HepG2 (cell line): Measurements from ENCODE around the gene RBBP9. TPM values are rescaled to one million over a fixed set of nuclear protein-coding genes. Genes with fewer than 3 reads are reported as not detected.

Experiments used
- ARNT2 ChIP-seq: sonication (generic); formaldehyde crosslinking; IDR thresholded peaks from 2 replicates; pipeline ENCODE4 v1.8.0; 2022; ENCODE audit warnings: mild to moderate bottlenecking, low read depth, missing genetic modification reagents, moderate library complexity
- CENPT ChIP-seq: sonication (generic); formaldehyde crosslinking; IDR thresholded peaks from 2 replicates; pipeline ENCODE4 v1.8.0; 2022; ENCODE audit warnings: low read depth, mild to moderate bottlenecking, moderate library complexity, missing genetic modification reagents
- DR1 ChIP-seq: sonication (generic); formaldehyde crosslinking; IDR thresholded peaks from 2 replicates; pipeline ENCODE4 v1.8.0; 2021; ENCODE audit warnings: mild to moderate bottlenecking, missing genetic modification reagents, inconsistent platforms
- FIP1L1 ChIP-seq: fragments of 200-400 bp; formaldehyde crosslinking; IDR thresholded peaks from 2 replicates; pipeline ENCODE4 v1.6.1; 2018; ENCODE audit warnings: low read depth, mild to moderate bottlenecking, low read length, moderate library complexity, borderline replicate concordance; ENCODE audit not compliant: insufficient read depth
- JDP2 ChIP-seq: sonication (generic); formaldehyde crosslinking; IDR thresholded peaks from 2 replicates; pipeline ENCODE4 v1.8.1; 2022; ENCODE audit warnings: missing genetic modification reagents, borderline replicate concordance
- JUND ChIP-seq: sonication (generic); formaldehyde crosslinking; IDR thresholded peaks from 2 replicates; pipeline ENCODE4 v1.8.0; 2022; ENCODE audit warnings: mild to moderate bottlenecking, missing genetic modification reagents
- KLF15 ChIP-seq: sonication (generic); formaldehyde crosslinking; IDR thresholded peaks from 2 replicates; pipeline ENCODE4 v1.8.1; 2023; ENCODE audit warnings: borderline replicate concordance, mild to moderate bottlenecking, inconsistent platforms, missing genetic modification reagents, mixed read lengths
- MED1 ChIP-seq: sonication (generic); formaldehyde crosslinking; IDR thresholded peaks from 2 replicates; pipeline ENCODE4 v1.4.0; 2020; ENCODE audit warnings: missing genetic modification reagents
- NFKBIZ ChIP-seq: IDR thresholded peaks from 2 replicates; pipeline ENCODE4 v1.6.1; 2018; ENCODE audit warnings: missing genetic modification reagents, missing compliant biosample characterization
- RARA ChIP-seq: IDR thresholded peaks from 2 replicates; pipeline ENCODE4 v1.6.1; 2016; ENCODE audit warnings: missing genetic modification reagents, missing compliant biosample characterization
- RARG ChIP-seq: sonication (generic); formaldehyde crosslinking; IDR thresholded peaks from 2 replicates; pipeline ENCODE4 v1.4.0; 2020; ENCODE audit warnings: low read depth, mild to moderate bottlenecking, missing genetic modification reagents
- RFXAP ChIP-seq: sonication (generic); formaldehyde crosslinking; IDR thresholded peaks from 2 replicates; pipeline ENCODE4 v1.4.0; 2020; ENCODE audit warnings: missing genetic modification reagents, borderline replicate concordance
- SALL2 ChIP-seq: sonication (generic); formaldehyde crosslinking; IDR thresholded peaks from 2 replicates; pipeline ENCODE4 v1.8.1; 2023; ENCODE audit warnings: mild to moderate bottlenecking, missing genetic modification reagents, inconsistent platforms
- SETDB1 ChIP-seq: sonication (generic); formaldehyde crosslinking; IDR thresholded peaks from 2 replicates; pipeline ENCODE4 v1.5.1; 2020; ENCODE audit warnings: missing genetic modification reagents, mild to moderate bottlenecking, borderline replicate concordance
- SRSF1 ChIP-seq: fragments of 200-400 bp; formaldehyde crosslinking; optimal IDR thresholded peaks from 2 replicates; pipeline ENCODE3; 2017; ENCODE audit warnings: mild to moderate bottlenecking, low read depth, low read length, moderate library complexity
- YEATS2 ChIP-seq: sonication (generic); formaldehyde crosslinking; IDR thresholded peaks from 2 replicates; pipeline ENCODE4 v1.4.0; 2020; ENCODE audit warnings: missing genetic modification reagents, borderline replicate concordance
- ZBTB7A ChIP-seq: sonication (generic); formaldehyde crosslinking; IDR thresholded peaks from 2 replicates; pipeline ENCODE4 v1.8.0; 2022; ENCODE audit warnings: mild to moderate bottlenecking, missing genetic modification reagents
- ZBTB8A ChIP-seq: sonication (generic); formaldehyde crosslinking; IDR thresholded peaks from 2 replicates; pipeline ENCODE4 v1.4.0; 2020; ENCODE audit warnings: mild to moderate bottlenecking, low read depth, missing genetic modification reagents, borderline replicate concordance
- ZNF430 ChIP-seq: sonication (generic); formaldehyde crosslinking; IDR thresholded peaks from 2 replicates; pipeline ENCODE4 v1.9.0; 2021; ENCODE audit warnings: mild to moderate bottlenecking, missing genetic modification reagents
- ZSCAN20 ChIP-seq: sonication (generic); formaldehyde crosslinking; IDR thresholded peaks from 2 replicates; pipeline ENCODE4 v1.4.0; 2020; ENCODE audit warnings: missing genetic modification reagents, mild to moderate bottlenecking, borderline replicate concordance
- polyA plus RNA-seq, 8 experiments: library from polyadenylated mRNA; depleted of rRNA in 3 of 8; stranded (reverse) in 7 of 8; unstranded in 1 of 8; fragments of >200 nt; fragmentation: Illumina TruSeq in 4 of 8; extraction: Trizol in 4 of 8; gene quantifications; 2 replicates each; pipeline versions ENCODE4 v1.2.1 to v1.2.3, GENCODE V29; 2011 to 2016; ENCODE audit warnings: low read depth in 4 of 8, missing spikeins in 1 of 8, mixed read lengths in 1 of 8; ENCODE audit not compliant: insufficient read depth in 1 of 8
- total RNA-seq, 5 experiments: library from RNA; depleted of rRNA; stranded (reverse); fragments of >200 nt; fragmentation: Illumina TruSeq; extraction: Trizol; gene quantifications; 2 replicates each; pipeline ENCODE4 v1.2.3, GENCODE V29; 2016; ENCODE audit warnings: low read depth in 1 of 5
- TF ChIP-seq, protein P1 (sequence below): sonication (generic); formaldehyde crosslinking; IDR thresholded peaks from 2 replicates; pipeline ENCODE4 v1.5.1; 2020; ENCODE audit warnings: missing genetic modification reagents, mild to moderate bottlenecking, borderline replicate concordance
- TF ChIP-seq, protein P2 (sequence below): sonication (generic); formaldehyde crosslinking; IDR thresholded peaks from 2 replicates; pipeline ENCODE4 v1.4.0; 2020; ENCODE audit warnings: missing genetic modification reagents
- TF ChIP-seq, protein P3 (sequence below): sonication (generic); formaldehyde crosslinking; IDR thresholded peaks from 2 replicates; pipeline ENCODE4 v1.4.0; 2020; ENCODE audit warnings: mild to moderate bottlenecking, low read depth, missing genetic modification reagents

Gene RBBP9
- total and polyA plus RNA-seq, 2 of the 13 experiments (the other 11 are each of a cell fraction or from before 2014, with no cell fraction given): 28.0 to 56.3 TPM

DNA sequence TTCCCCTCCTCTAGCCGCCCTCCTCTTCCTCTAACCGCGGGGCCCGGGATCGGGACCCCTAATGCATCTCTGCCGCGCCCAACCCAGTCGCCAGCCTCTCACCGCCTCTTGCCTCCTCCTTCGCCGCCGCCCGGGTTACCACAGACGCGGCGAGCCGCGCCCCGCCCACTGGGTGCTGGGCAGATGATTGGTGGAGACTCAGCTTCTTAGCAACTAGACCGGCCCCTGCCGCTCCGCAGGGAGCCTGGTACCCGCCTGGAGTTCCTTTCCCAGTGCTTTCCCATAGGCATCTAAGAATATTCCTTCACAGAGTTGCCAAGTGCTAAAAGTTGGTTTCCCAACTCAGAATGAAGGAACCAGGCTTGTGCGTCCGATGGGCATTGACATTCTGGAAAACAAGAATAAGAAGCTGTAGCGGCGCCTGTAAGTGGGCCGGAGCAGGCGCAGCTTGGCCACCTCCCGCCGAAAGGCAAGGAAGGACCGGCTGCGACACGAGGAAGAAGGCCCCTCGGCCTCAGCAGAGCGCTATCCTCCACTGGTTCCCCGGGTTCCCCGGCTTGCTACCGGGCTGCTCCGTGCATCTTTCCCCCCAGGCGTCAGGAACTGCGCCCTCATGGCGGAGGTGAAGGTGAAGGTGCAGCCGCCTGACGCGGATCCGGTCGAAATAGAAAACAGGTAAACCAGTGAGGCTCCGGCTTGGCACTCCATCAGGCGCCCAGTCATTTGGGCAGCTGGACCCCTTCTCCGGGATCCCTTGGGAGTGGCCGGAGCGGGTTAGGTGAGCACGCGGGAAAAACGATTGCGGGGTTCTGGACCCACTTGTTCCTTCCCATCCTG lies 29.9 kb downstream of the RBBP9 start, which contains the start of the genes DZANK1 and POLR3F (continued):
- peak; percentile 93 for TF ChIP-seq DR1 (CRISPR knock-in tag)
- peak; percentile 100 for TF ChIP-seq YEATS2
- TF ChIP-seq KLF15 (CRISPR knock-in tag): peak; percentile 26
- peak; percentile 98 for TF ChIP-seq SALL2 (CRISPR knock-in tag)
- TF ChIP-seq ZBTB7A: peak; percentile 33; the same call in 1 of the 2 replicates
- peak; percentile 88 for TF ChIP-seq ZSCAN20 (CRISPR knock-in tag)
- no peak; the same call in 1 of the 2 replicates for TF ChIP-seq CENPT (CRISPR knock-in tag)
- peak; percentile 5; the same call in 1 of the 2 replicates for TF ChIP-seq RARA (CRISPR knock-in tag)
- TF ChIP-seq, protein P1, sequence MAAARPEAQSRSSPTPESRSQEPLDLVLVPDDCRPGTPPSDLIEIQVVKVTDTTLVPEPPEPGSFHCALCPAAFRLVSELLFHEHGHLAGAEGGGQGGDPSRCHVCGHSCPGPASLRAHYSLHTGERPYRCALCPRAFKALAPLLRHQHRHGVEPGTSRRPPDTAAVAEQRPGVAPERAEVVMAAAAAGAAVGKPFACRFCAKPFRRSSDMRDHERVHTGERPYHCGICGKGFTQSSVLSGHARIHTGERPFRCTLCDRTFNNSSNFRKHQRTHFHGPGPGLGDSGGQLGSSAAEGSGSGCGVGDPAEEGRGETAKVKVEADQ (CRISPR knock-in tag): no peak
- TF ChIP-seq MED1: peak; percentile 79
- TF ChIP-seq NFKBIZ (CRISPR knock-in tag): peak; percentile 80
- TF ChIP-seq SETDB1: 0 out of 2 replicates have a peak, but pooled peaks have one; percentile 3
- no peak for TF ChIP-seq JUND
- peak; percentile 89; the same call in 1 of the 2 replicates for TF ChIP-seq FIP1L1
- no peak for TF ChIP-seq ZBTB8A (CRISPR knock-in tag)
- TF ChIP-seq ARNT2 (CRISPR knock-in tag): peak; percentile 68
- peak; percentile 92 for TF ChIP-seq RFXAP
- no peak for TF ChIP-seq RARG
- TF ChIP-seq, protein P2, sequence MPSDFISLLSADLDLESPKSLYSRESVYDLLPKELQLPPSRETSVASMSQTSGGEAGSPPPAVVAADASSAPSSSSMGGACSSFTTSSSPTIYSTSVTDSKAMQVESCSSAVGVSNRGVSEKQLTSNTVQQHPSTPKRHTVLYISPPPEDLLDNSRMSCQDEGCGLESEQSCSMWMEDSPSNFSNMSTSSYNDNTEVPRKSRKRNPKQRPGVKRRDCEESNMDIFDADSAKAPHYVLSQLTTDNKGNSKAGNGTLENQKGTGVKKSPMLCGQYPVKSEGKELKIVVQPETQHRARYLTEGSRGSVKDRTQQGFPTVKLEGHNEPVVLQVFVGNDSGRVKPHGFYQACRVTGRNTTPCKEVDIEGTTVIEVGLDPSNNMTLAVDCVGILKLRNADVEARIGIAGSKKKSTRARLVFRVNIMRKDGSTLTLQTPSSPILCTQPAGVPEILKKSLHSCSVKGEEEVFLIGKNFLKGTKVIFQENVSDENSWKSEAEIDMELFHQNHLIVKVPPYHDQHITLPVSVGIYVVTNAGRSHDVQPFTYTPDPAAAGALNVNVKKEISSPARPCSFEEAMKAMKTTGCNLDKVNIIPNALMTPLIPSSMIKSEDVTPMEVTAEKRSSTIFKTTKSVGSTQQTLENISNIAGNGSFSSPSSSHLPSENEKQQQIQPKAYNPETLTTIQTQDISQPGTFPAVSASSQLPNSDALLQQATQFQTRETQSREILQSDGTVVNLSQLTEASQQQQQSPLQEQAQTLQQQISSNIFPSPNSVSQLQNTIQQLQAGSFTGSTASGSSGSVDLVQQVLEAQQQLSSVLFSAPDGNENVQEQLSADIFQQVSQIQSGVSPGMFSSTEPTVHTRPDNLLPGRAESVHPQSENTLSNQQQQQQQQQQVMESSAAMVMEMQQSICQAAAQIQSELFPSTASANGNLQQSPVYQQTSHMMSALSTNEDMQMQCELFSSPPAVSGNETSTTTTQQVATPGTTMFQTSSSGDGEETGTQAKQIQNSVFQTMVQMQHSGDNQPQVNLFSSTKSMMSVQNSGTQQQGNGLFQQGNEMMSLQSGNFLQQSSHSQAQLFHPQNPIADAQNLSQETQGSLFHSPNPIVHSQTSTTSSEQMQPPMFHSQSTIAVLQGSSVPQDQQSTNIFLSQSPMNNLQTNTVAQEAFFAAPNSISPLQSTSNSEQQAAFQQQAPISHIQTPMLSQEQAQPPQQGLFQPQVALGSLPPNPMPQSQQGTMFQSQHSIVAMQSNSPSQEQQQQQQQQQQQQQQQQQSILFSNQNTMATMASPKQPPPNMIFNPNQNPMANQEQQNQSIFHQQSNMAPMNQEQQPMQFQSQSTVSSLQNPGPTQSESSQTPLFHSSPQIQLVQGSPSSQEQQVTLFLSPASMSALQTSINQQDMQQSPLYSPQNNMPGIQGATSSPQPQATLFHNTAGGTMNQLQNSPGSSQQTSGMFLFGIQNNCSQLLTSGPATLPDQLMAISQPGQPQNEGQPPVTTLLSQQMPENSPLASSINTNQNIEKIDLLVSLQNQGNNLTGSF (CRISPR knock-in tag): peak; percentile 67; the same call in 1 of the 2 replicates
- peak; percentile 57; the same call in 1 of the 2 replicates for TF ChIP-seq ZNF430 (CRISPR knock-in tag)
- no peak for TF ChIP-seq SRSF1
- no peak for TF ChIP-seq JDP2 (CRISPR knock-in tag)
- TF ChIP-seq, protein P3, sequence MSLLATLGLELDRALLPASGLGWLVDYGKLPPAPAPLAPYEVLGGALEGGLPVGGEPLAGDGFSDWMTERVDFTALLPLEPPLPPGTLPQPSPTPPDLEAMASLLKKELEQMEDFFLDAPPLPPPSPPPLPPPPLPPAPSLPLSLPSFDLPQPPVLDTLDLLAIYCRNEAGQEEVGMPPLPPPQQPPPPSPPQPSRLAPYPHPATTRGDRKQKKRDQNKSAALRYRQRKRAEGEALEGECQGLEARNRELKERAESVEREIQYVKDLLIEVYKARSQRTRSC (CRISPR knock-in tag): no peak
